GM12864 (cell line): ENCODE results near the gene PPHLN1.
"Not testable (repeated sequence)": the region's sequence is repeated elsewhere in the genome, so short reads cannot be mapped to it uniquely, and the experiment has no call there.

Experiments
- DNase-seq: peaks from one replicate; pipeline ENCODE4 v3.0.0-alpha.2; 2011; ENCODE audit warnings: low read depth
- H3K4me3 ChIP-seq: 2 replicates; pipeline ENCODE4 v1.5.1; 2011; ENCODE audit warnings: mild to moderate bottlenecking, low read depth, low read length, control low read depth
- CTCF ChIP-seq: IDR thresholded peaks from 2 replicates; pipeline ENCODE4 v1.5.1; 2011; ENCODE audit warnings: low read depth, mild to moderate bottlenecking, moderate library complexity, low read length, control low read depth, inconsistent platforms; ENCODE audit errors: missing control alignments

Gene PPHLN1

GRCh38 chr12:42332301-42333285 is 6.6 kb downstream of the PPHLN1 start:
- TF ChIP-seq CTCF = peak; percentile 53
- no peak overlapping the region for H3K4me3 ChIP-seq
- DNase-seq = no peak

- no peak for DNase-seq
- H3K4me3 ChIP-seq = no peak overlapping the region
- no peak for TF ChIP-seq CTCF
Measured at GRCh38 chr12:42336286-42336685, 10.3 kb downstream of the PPHLN1 start.

GRCh38 chr12:42338280-42338679 is 12.3 kb downstream of the PPHLN1 start:
- no peak overlapping the region for H3K4me3 ChIP-seq
- no peak for TF ChIP-seq CTCF
- DNase-seq = no peak

- H3K4me3 ChIP-seq = no peak overlapping the region
- no peak for DNase-seq
- no peak for TF ChIP-seq CTCF
Measured at GRCh38 chr12:42342028-42342427, 16.1 kb downstream of the PPHLN1 start.

- no peak overlapping the region for H3K4me3 ChIP-seq
- DNase-seq = no peak
- TF ChIP-seq CTCF = no peak
Measured at GRCh38 chr12:42343721-42344120, 17.8 kb downstream of the PPHLN1 start.

- no peak for TF ChIP-seq CTCF
- DNase-seq = no peak
- no peak overlapping the region for H3K4me3 ChIP-seq
Measured at GRCh38 chr12:42346403-42347002, 20.5 kb downstream of the PPHLN1 start.

- DNase-seq, H3K4me3 ChIP-seq: not testable (repeated sequence)
Measured at GRCh38 chr12:42349119-42350020, 23.4 kb downstream of the PPHLN1 start.

- DNase-seq, H3K4me3 ChIP-seq: not testable (repeated sequence)
Measured at GRCh38 chr12:42350021-42350407, 24.0 kb downstream of the PPHLN1 start.
